ENCODE results near the gene GALR2.

DNA sequence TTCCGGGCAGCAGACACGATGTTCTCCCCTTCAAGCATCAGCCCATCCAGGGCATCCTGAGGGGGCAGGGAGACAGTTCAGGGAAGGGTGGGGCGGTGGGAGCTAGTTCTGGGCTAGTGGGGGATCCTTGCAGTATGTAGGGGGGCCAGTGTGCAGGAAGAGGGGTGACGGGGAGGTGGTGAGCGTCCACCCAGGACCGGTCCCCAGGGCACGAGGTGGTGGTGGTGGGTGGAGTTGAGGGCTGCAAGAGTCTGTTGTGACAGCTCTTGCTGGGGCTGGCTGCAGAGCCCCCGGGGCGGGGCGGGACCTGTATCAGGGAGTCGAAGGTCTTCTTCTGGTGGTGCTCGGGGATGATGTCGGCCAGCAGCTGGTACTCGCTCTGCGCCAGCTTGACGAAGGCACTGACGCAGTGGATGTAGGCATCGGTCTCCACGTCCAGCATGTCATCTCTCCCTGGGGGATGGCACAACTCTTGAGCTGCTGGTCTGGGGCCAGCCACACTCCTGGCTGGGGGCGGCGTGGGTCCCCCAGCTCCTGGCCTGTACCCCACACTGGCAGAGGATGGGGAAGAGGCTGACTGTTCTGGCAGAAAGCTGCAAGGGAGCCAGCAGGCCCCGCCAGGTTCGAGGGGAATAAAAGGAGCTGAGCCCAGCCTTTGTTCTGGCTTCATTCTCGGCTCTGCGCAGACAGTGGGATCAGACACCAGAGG is 14.4 kb downstream of the GALR2 start:
- TF ChIP-seq POLR2A (IDR thresholded peaks at IDR 0.05; ENCODE audit: low read length): no peak
- no peak for TF ChIP-seq GATA1 (IDR thresholded peaks at IDR 0.05; ENCODE audit: low read depth, low read length)

All from erythroblast (primary cell).